Measurements from ENCODE around the gene MMP20.

MMP20 gene

GRCh38 chr11:102661040-102661439 is 35.9 kb upstream of the MMP20 start:
- H3K9me3 ChIP-seq, result no peaks in the 10 kb centered on the region
- no peak for TF ChIP-seq CTCF (IDR thresholded peaks at IDR 0.05)

DNA sequence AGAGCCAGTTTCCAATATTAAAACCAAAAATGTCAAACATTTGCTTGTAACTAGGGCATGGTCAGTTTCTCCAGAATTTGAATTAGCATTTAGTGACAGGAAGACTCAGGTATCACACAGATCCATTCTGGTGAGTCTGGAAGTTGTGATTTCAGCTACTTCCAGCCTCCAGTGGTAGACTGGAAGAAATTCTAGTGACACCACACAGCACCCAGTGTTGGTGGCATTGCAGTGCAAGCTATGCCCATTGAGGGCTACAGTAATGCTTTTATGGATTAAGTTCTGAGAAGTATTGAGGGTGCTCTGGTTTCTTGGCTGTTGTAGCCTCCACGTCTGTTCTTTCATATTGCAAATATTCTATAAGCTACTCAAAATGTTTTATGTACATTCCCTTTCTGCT is 31.4 kb upstream of the MMP20 start:
- H3K27ac ChIP-seq, result no peak overlapping the region
- TF ChIP-seq CTCF (IDR thresholded peaks at IDR 0.05), result no peak
- H3K27me3 ChIP-seq, result peaks cover 28% of the 10 kb centered on the region
- H3K4me1 ChIP-seq (ENCODE audit: control insufficient read depth in 1 of 2, insufficient read depth in 1 of 2, low read depth in 1 of 2, low read length in 1 of 2), result no peaks in the 10 kb centered on the region
- no peaks in the 10 kb centered on the region for H3K9me3 ChIP-seq
- H3K36me3 ChIP-seq, result no peaks in the 10 kb centered on the region
- no peak overlapping the region for H3K4me3 ChIP-seq (ENCODE audit: low read depth in 1 of 2, low read length in 1 of 2)

More at GRCh38 chr11:102661040-102661439, 35.9 kb upstream of the MMP20 start:
- Histone ChIP-seq H3K36me3 (no peaks in the 10 kb centered on the region), H3K4me1 (ENCODE audit: control insufficient read depth in 1 of 2, insufficient read depth in 1 of 2, low read depth in 1 of 2, low read length in 1 of 2) (peaks cover 0 to 1% of the 10 kb centered on the region in 2 experiments), H3K27me3 (peaks cover 26% of the 10 kb centered on the region), H3K27ac (no peak overlapping the region), H3K4me3 (ENCODE audit: low read depth in 1 of 2, low read length in 1 of 2) (no peak overlapping the region)

GRCh38 chr11:102655547-102655946 is 30.4 kb upstream of the MMP20 start:
- Histone ChIP-seq H3K27ac (no peak overlapping the region), H3K27me3 (peaks cover 28% of the 10 kb centered on the region), H3K4me3 (ENCODE audit: low read depth in 1 of 2, low read length in 1 of 2) (no peak overlapping the region), H3K36me3 (no peaks in the 10 kb centered on the region), H3K9me3 (no peaks in the 10 kb centered on the region), H3K4me1 (ENCODE audit: control insufficient read depth in 1 of 2, insufficient read depth in 1 of 2, low read depth in 1 of 2, low read length in 1 of 2) (no peaks in the 10 kb centered on the region)
- no peak for TF ChIP-seq CTCF (IDR thresholded peaks at IDR 0.05)

DNA sequence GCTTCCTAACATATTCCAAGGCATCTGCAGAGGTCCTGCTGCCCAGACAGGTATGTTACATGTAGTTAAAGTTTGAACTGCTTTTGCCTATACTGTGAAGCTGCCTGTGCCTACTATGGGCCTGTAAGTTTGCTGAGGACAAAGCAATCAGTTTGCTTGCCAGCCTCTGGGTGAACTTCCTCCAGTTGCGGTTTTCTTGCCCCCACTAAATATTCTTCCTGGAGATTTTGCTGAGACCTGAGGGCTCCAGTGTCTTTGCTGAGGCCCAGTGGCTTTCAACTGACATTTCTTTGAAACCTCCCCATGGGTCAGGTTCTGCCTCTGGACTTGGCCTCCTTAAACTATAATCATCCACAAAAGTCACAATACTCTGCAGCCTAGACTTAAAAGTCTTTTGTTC is 29.6 kb upstream of the MMP20 start:
- Histone ChIP-seq H3K27me3 (peaks cover 28% of the 10 kb centered on the region), H3K4me3 (ENCODE audit: low read depth in 1 of 2, low read length in 1 of 2) (no peak overlapping the region), H3K27ac (no peak overlapping the region), H3K36me3 (no peaks in the 10 kb centered on the region), H3K4me1 (ENCODE audit: control insufficient read depth in 1 of 2, insufficient read depth in 1 of 2, low read depth in 1 of 2, low read length in 1 of 2) (no peaks in the 10 kb centered on the region), H3K9me3 (no peaks in the 10 kb centered on the region)
- TF ChIP-seq CTCF (IDR thresholded peaks at IDR 0.05), result no peak

DNA sequence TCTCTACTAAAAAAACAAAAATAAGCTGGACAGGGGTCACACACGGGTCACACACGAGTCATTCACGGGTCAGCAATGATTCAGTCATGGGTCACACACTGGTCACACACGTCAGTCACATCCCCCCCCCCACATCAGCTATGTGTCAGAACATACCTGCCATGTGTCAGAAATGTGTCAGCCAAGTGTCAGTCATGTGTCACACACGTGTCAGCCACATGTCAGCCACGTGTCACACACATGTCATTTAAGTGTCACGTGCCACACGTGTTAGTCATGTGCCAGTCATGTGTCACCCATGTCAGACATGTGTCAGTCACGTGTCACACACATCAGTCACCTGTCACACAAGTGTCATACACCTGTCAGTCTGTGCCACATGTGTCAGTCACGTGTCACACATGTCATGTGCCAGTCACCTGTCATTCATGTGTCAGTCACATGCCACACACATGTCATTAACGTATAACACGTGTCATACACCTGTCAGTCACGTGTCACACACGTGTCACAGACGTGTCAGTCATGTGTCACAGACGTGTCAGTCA is 28.7 kb upstream of the MMP20 start:
- H3K4me1 ChIP-seq (ENCODE audit: control insufficient read depth in 1 of 2, insufficient read depth in 1 of 2, low read depth in 1 of 2, low read length in 1 of 2), result no peaks in the 10 kb centered on the region
- H3K4me3 ChIP-seq (ENCODE audit: low read depth in 1 of 2, low read length in 1 of 2), result no peak overlapping the region
- H3K27ac ChIP-seq, result no peak overlapping the region
- no peaks in the 10 kb centered on the region for H3K9me3 ChIP-seq
- peaks cover 20% of the 10 kb centered on the region for H3K27me3 ChIP-seq
- no peaks in the 10 kb centered on the region for H3K36me3 ChIP-seq
- no peak for TF ChIP-seq CTCF (IDR thresholded peaks at IDR 0.05)

DNA sequence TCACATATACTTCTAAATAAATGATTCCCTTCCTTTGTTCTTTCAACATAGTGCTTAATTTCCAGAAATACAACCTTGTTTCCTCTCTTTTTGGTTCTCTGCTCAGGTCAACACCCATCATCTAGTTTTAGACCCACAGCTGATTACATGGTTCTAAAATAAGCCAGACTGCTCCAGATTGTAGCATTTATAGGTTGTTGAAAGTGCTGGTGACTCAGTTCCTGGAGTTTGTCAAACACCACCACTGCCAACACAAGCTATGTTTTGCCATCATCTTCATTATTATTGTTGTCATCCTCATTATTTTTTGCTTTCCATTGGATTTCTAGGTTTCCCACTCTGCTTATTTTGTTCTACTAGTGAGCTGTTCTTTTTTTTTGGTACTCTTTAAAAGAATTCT is 22.3 kb upstream of the MMP20 start:
- H3K4me3 ChIP-seq (ENCODE audit: low read depth in 1 of 2, low read length in 1 of 2), result no peak overlapping the region
- H3K36me3 ChIP-seq, result no peaks in the 10 kb centered on the region
- H3K4me1 ChIP-seq (ENCODE audit: control insufficient read depth in 1 of 2, insufficient read depth in 1 of 2, low read depth in 1 of 2, low read length in 1 of 2), result no peaks in the 10 kb centered on the region
- H3K27me3 ChIP-seq, result no peaks in the 10 kb centered on the region
- no peak for TF ChIP-seq CTCF (IDR thresholded peaks at IDR 0.05)
- no peak overlapping the region for H3K27ac ChIP-seq
- no peaks in the 10 kb centered on the region for H3K9me3 ChIP-seq

Measured in neutrophil (primary cell).